CD4-positive, CD25-positive, alpha-beta regulatory T cell (primary cell): Measurements from ENCODE around the gene RGS7. TPM values are rescaled to one million over a fixed set of nuclear protein-coding genes. Genes with fewer than 3 reads are reported as not detected.

Experiments
- ATAC-seq, 2 donors: fragments of 150-1000 bp; cut with Tn5 transposase; one replicate each; pipeline ENCODE4 v1.10.0; 2021; ENCODE audit warnings: low read depth in 2 of 2, moderate number of reproducible peaks in 2 of 2, moderate library complexity in 1 of 2
- DNase-seq, 3 donors: peaks; one replicate each; pipeline versions ENCODE4 v3.0.0 to v3.0.0-alpha.2; 2012 to 2022; ENCODE audit warnings: mixed read lengths in 1 of 3
- H3K27ac ChIP-seq: one replicate; pipeline ENCODE4 v1.7.0; 2013; ENCODE audit warnings: mild to moderate bottlenecking, low read length; ENCODE audit not compliant: insufficient read depth, poor library complexity, severe bottlenecking
- H3K27me3 ChIP-seq: one replicate; pipeline ENCODE4 v1.7.0; 2013; ENCODE audit warnings: low read length; ENCODE audit not compliant: control insufficient read depth, insufficient read depth
- H3K36me3 ChIP-seq: one replicate; pipeline ENCODE4 v1.7.0; 2013; ENCODE audit warnings: mild to moderate bottlenecking, low read length, moderate library complexity; ENCODE audit not compliant: control insufficient read depth, insufficient read depth
- H3K4me1 ChIP-seq: 2 replicates; pipeline ENCODE4 v1.7.0; 2013; ENCODE audit warnings: mild to moderate bottlenecking, low read length; ENCODE audit not compliant: insufficient read depth, control insufficient read depth, poor library complexity, severe bottlenecking
- H3K4me3 ChIP-seq: one replicate; pipeline ENCODE4 v1.7.0; 2013; ENCODE audit warnings: low read depth, mild to moderate bottlenecking, low read length, moderate library complexity
- H3K9me3 ChIP-seq, 2 experiments: 1 replicate in 1 of 2; 2 replicates in 1 of 2; pipeline ENCODE4 v1.7.0; 2013; ENCODE audit warnings: low read length in 2 of 2, mild to moderate bottlenecking in 1 of 2, moderate library complexity in 1 of 2; ENCODE audit not compliant: control insufficient read depth in 2 of 2
- H3K27ac Mint-ChIP-seq, 3 donors: one replicate each; pipeline ENCODE4 v1.8.0; 2020 to 2022; ENCODE audit warnings: mild to moderate bottlenecking in 3 of 3, mixed read lengths in 3 of 3, moderate library complexity in 2 of 3
- H3K27me3 Mint-ChIP-seq: one replicate; pipeline ENCODE4 v1.8.0; 2022; ENCODE audit warnings: mild to moderate bottlenecking, mixed read lengths
- H3K36me3 Mint-ChIP-seq: one replicate; pipeline ENCODE4 v1.8.0; 2020; ENCODE audit warnings: mixed read lengths
- H3K4me1 Mint-ChIP-seq, 4 donors: one replicate each; pipeline ENCODE4 v1.8.0; 2020 to 2022; ENCODE audit warnings: mixed read lengths in 4 of 4, mild to moderate bottlenecking in 1 of 4
- H3K4me3 Mint-ChIP-seq, 4 donors: one replicate each; pipeline ENCODE4 v1.8.0; 2020 to 2022; ENCODE audit warnings: mild to moderate bottlenecking in 4 of 4, mixed read lengths in 4 of 4, moderate library complexity in 3 of 4
- H3K9me3 Mint-ChIP-seq, 7 donors: one replicate each; pipeline ENCODE4 v1.8.0; 2020 to 2022; ENCODE audit warnings: mixed read lengths in 7 of 7, mild to moderate bottlenecking in 3 of 7, moderate library complexity in 2 of 7
- polyA plus RNA-seq, 4 donors: library from polyadenylated mRNA; unstranded; fragments of 300-500 nt; fragmentation: Illumina TruSeq; gene quantifications; one replicate each; pipeline ENCODE4 v1.2.3, GENCODE V29; 2021
- total RNA-seq: library from RNA; stranded (reverse); gene quantifications from one replicate; pipeline ENCODE4 v1.2.3, GENCODE V29; 2022

The RGS7 gene
- total and polyA plus RNA-seq, 5 donors from 2014 or later, result not detected

- Histone ChIP-seq H3K36me3 (no peaks in the 10 kb centered on the region), H3K27me3 (no peaks in the 10 kb centered on the region), H3K9me3 (peaks cover 0 to 4% of the 10 kb centered on the region in 2 experiments), H3K4me3 (no peak overlapping the region), H3K4me1 (no peaks in the 10 kb centered on the region), H3K27ac (no peak overlapping the region)
- no peak for DNase-seq
- Mint-ChIP-seq H3K4me1 (no peaks in the 10 kb centered on the region), H3K4me3 (no peak overlapping the region), H3K9me3 (peaks cover 3 to 25% (median 8%) of the 10 kb centered on the region in 7 donors), H3K27ac (no peak overlapping the region), H3K36me3 (no peaks in the 10 kb centered on the region), H3K27me3 (no peaks in the 10 kb centered on the region)
- no peak for ATAC-seq
Measured at GRCh38 chr1:240878631-240879030, 478.4 kb downstream of the RGS7 start.

- no peaks in the 10 kb centered on the region for H3K27me3 Mint-ChIP-seq
- H3K9me3 ChIP-seq, result peaks cover 0 to 7% of the 10 kb centered on the region in 2 experiments
- no peak overlapping the region for H3K27ac Mint-ChIP-seq
- H3K27me3 ChIP-seq, result no peaks in the 10 kb centered on the region
- ATAC-seq (no peak), DNase-seq (no peak)
- no peaks in the 10 kb centered on the region for H3K4me1 ChIP-seq
- no peak overlapping the region for H3K4me3 Mint-ChIP-seq
- no peaks in the 10 kb centered on the region for H3K36me3 Mint-ChIP-seq
- H3K9me3 Mint-ChIP-seq, result peaks cover 3 to 25% (median 6%) of the 10 kb centered on the region in 7 donors
- no peaks in the 10 kb centered on the region for H3K4me1 Mint-ChIP-seq
- no peaks in the 10 kb centered on the region for H3K36me3 ChIP-seq
- no peak overlapping the region for H3K27ac ChIP-seq
- H3K4me3 ChIP-seq, result no peak overlapping the region
Measured at GRCh38 chr1:240877605-240878004, 479.4 kb downstream of the RGS7 start.

- no peak overlapping the region for H3K4me3 ChIP-seq
- Mint-ChIP-seq H3K4me3 (peak overlapping the region in 1 of 4 donors; percentile 15), H3K27ac (no peak overlapping the region), H3K36me3 (no peaks in the 10 kb centered on the region), H3K27me3 (no peaks in the 10 kb centered on the region), H3K4me1 (no peaks in the 10 kb centered on the region), H3K9me3 (peaks cover 3 to 25% (median 8%) of the 10 kb centered on the region in 7 donors)
- H3K4me1 ChIP-seq, result no peaks in the 10 kb centered on the region
- no peaks in the 10 kb centered on the region for H3K36me3 ChIP-seq
- H3K27me3 ChIP-seq, result no peaks in the 10 kb centered on the region
- no peak overlapping the region for H3K27ac ChIP-seq
- DNase-seq (no peak), ATAC-seq (no peak)
- H3K9me3 ChIP-seq, result peaks cover 0 to 7% of the 10 kb centered on the region in 2 experiments
Measured at GRCh38 chr1:240876071-240876470, 480.9 kb downstream of the RGS7 start.

GRCh38 chr1:240869071-240869470 is 487.9 kb downstream of the RGS7 start:
- Histone ChIP-seq H3K27me3 (no peaks in the 10 kb centered on the region), H3K4me1 (no peaks in the 10 kb centered on the region), H3K36me3 (no peaks in the 10 kb centered on the region), H3K4me3 (no peak overlapping the region), H3K9me3 (peaks cover 3 to 6% of the 10 kb centered on the region in 2 experiments), H3K27ac (no peak overlapping the region)
- Mint-ChIP-seq H3K9me3 (peaks cover 0 to 24% (median 4%) of the 10 kb centered on the region in 7 donors), H3K27me3 (no peaks in the 10 kb centered on the region), H3K4me3 (no peak overlapping the region), H3K27ac (no peak overlapping the region), H3K36me3 (no peaks in the 10 kb centered on the region), H3K4me1 (no peaks in the 10 kb centered on the region)
- ATAC-seq (no peak), DNase-seq (no peak)

- no peak for ATAC-seq
- no peaks in the 10 kb centered on the region for H3K4me1 ChIP-seq
Measured at GRCh38 chr1:240866724-240867123, 490.3 kb downstream of the RGS7 start.

GRCh38 chr1:240860023-240860422 is 497.0 kb downstream of the RGS7 start:
- Mint-ChIP-seq H3K9me3 (peaks cover 0 to 15% (median 5%) of the 10 kb centered on the region in 7 donors), H3K36me3 (no peaks in the 10 kb centered on the region), H3K4me1 (no peaks in the 10 kb centered on the region), H3K4me3 (no peak overlapping the region), H3K27ac (no peak overlapping the region), H3K27me3 (no peaks in the 10 kb centered on the region)
- no peak for DNase-seq
- no peak for ATAC-seq
- Histone ChIP-seq H3K36me3 (no peaks in the 10 kb centered on the region), H3K9me3 (peaks cover 0 to 6% of the 10 kb centered on the region in 2 experiments), H3K27ac (no peak overlapping the region), H3K4me1 (no peaks in the 10 kb centered on the region), H3K27me3 (no peaks in the 10 kb centered on the region), H3K4me3 (no peak overlapping the region)

More at GRCh38 chr1:240866724-240867123, 490.3 kb downstream of the RGS7 start:
- no peak for DNase-seq
- H3K27me3 ChIP-seq, result no peaks in the 10 kb centered on the region
- Mint-ChIP-seq H3K4me3 (no peak overlapping the region), H3K36me3 (no peaks in the 10 kb centered on the region), H3K9me3 (peaks cover 0 to 18% (median 6%) of the 10 kb centered on the region in 7 donors), H3K4me1 (no peaks in the 10 kb centered on the region), H3K27me3 (no peaks in the 10 kb centered on the region), H3K27ac (no peak overlapping the region)
- H3K36me3 ChIP-seq, result no peaks in the 10 kb centered on the region
- peaks cover 0 to 3% of the 10 kb centered on the region in 2 experiments for H3K9me3 ChIP-seq
- H3K27ac ChIP-seq, result no peak overlapping the region
- no peak overlapping the region for H3K4me3 ChIP-seq

- Mint-ChIP-seq H3K9me3 (peaks cover 2 to 21% (median 8%) of the 10 kb centered on the region in 7 donors), H3K36me3 (no peaks in the 10 kb centered on the region), H3K27ac (no peak overlapping the region), H3K4me3 (no peak overlapping the region), H3K4me1 (no peaks in the 10 kb centered on the region), H3K27me3 (no peaks in the 10 kb centered on the region)
- no peaks in the 10 kb centered on the region for H3K4me1 ChIP-seq
- no peaks in the 10 kb centered on the region for H3K9me3 ChIP-seq
- ATAC-seq (no peak), DNase-seq (no peak)
- H3K4me3 ChIP-seq, result no peak overlapping the region
- H3K36me3 ChIP-seq, result no peaks in the 10 kb centered on the region
- no peaks in the 10 kb centered on the region for H3K27me3 ChIP-seq
- no peak overlapping the region for H3K27ac ChIP-seq
Measured at GRCh38 chr1:240854367-240854766, 502.6 kb downstream of the RGS7 start.

- no peaks in the 10 kb centered on the region for H3K27me3 ChIP-seq
- peaks cover 0 to 2% of the 10 kb centered on the region in 2 experiments for H3K9me3 ChIP-seq
- no peak overlapping the region for H3K4me3 ChIP-seq
- H3K36me3 ChIP-seq, result no peaks in the 10 kb centered on the region
- Mint-ChIP-seq H3K9me3 (peaks cover 3 to 35% (median 8%) of the 10 kb centered on the region in 7 donors), H3K4me1 (no peaks in the 10 kb centered on the region), H3K4me3 (no peak overlapping the region), H3K27me3 (no peaks in the 10 kb centered on the region), H3K27ac (no peak overlapping the region), H3K36me3 (no peaks in the 10 kb centered on the region)
- no peak overlapping the region for H3K27ac ChIP-seq
- no peaks in the 10 kb centered on the region for H3K4me1 ChIP-seq
- DNase-seq (no peak), ATAC-seq (no peak)
Measured at GRCh38 chr1:240847325-240847724, 509.7 kb downstream of the RGS7 start.
